Natural killer cell (primary cell): ENCODE measurements around the gene TRAF3IP1. TPM values are rescaled to one million over a fixed set of nuclear protein-coding genes. Genes with fewer than 3 reads are reported as not detected.

Source experiments
- ATAC-seq, 3 donors: fragments of 150-1000 bp in 2 of 3; fragments of 200-7000 bp in 1 of 3; cut with Tn5 transposase; 1 replicate in 1 of 3; 2 replicates in 2 of 3; pipeline ENCODE4 v1.10.0; 2021; ENCODE audit warnings: mild to moderate bottlenecking in 2 of 3, moderate library complexity in 2 of 3
- DNase-seq, 2 donors: peaks; one replicate each; pipeline versions ENCODE4 v3.0.0 to v3.0.0-alpha.2; 2013 to 2021; ENCODE audit warnings: mixed read lengths in 1 of 2
- H3K27ac ChIP-seq: one replicate; pipeline ENCODE4 v1.5.1; 2013; ENCODE audit warnings: mild to moderate bottlenecking, low read length
- H3K27me3 ChIP-seq: one replicate; pipeline ENCODE4 v1.6.1; 2013; ENCODE audit warnings: low read length; ENCODE audit not compliant: control insufficient read depth, insufficient read depth
- H3K36me3 ChIP-seq: one replicate; pipeline ENCODE4 v1.6.1; 2013; ENCODE audit warnings: low read length; ENCODE audit not compliant: control insufficient read depth, insufficient read depth
- H3K4me1 ChIP-seq: one replicate; pipeline ENCODE4 v1.6.1; 2013; ENCODE audit warnings: low read length; ENCODE audit not compliant: control insufficient read depth, insufficient read depth
- H3K4me3 ChIP-seq: one replicate; pipeline ENCODE4 v1.5.1; 2013; ENCODE audit warnings: low read length
- H3K9me3 ChIP-seq: one replicate; pipeline ENCODE4 v1.6.1; 2013; ENCODE audit warnings: low read length; ENCODE audit not compliant: control insufficient read depth, insufficient read depth
- H3K27ac Mint-ChIP-seq, 2 donors: one replicate each; pipeline ENCODE4 v1.8.0; 2022; ENCODE audit warnings: mild to moderate bottlenecking in 2 of 2, mixed read lengths in 2 of 2, moderate library complexity in 1 of 2
- H3K27me3 Mint-ChIP-seq, 2 donors: one replicate each; pipeline ENCODE4 v1.8.0; 2022; ENCODE audit warnings: low read depth in 2 of 2, mixed read lengths in 2 of 2
- H3K36me3 Mint-ChIP-seq: one replicate; pipeline ENCODE4 v1.8.0; 2022; ENCODE audit warnings: mixed read lengths
- H3K4me1 Mint-ChIP-seq, 2 donors: one replicate each; pipeline ENCODE4 v1.8.0; 2022; ENCODE audit warnings: mixed read lengths in 2 of 2
- H3K4me3 Mint-ChIP-seq: one replicate; pipeline ENCODE4 v1.8.0; 2022; ENCODE audit warnings: mild to moderate bottlenecking, moderate library complexity, mixed read lengths
- H3K9me3 Mint-ChIP-seq, 2 donors: one replicate each; pipeline ENCODE4 v1.8.0; 2022; ENCODE audit warnings: mixed read lengths in 2 of 2
- CTCF ChIP-seq: fragments of 200-600 bp; IDR thresholded peaks from one replicate; pipeline ENCODE4 v1.8.0; 2022; ENCODE audit warnings: antibody characterized with exemption
- WGBS: methylation state at CpG from one replicate; pipeline ENCODE4 v1.1.7; 2013; ENCODE audit warnings: missing lambda C conversion rate; ENCODE audit not compliant: insufficient coverage; 5-methylcytosine and 5-hydroxymethylcytosine counted together
- intact Hi-C: fragments of 100-400 bp; cut with micrococcal nuclease; formaldehyde crosslinking; loops from one replicate; pipeline ENCODE4 v1.14.2; 2022
- total RNA-seq, 4 donors: library from RNA; stranded (reverse); fragments of 120-200 nt in 1 of 4; gene quantifications; one replicate each; pipeline versions ENCODE4 v1.2.3 to v1.2.4, GENCODE V29; 2013 to 2022

The TRAF3IP1 gene
- total RNA-seq, 3 donors from 2014 or later (not counting 1 experiment from before 2014, with no cell fraction given), result 9.7 to 11.9 (median 11.3) TPM

- H3K27ac Mint-ChIP-seq, result peak overlapping the region in 1 of 2 donors; percentile 98
- H3K27ac ChIP-seq, result no peak overlapping the region
- H3K4me1 Mint-ChIP-seq, result peaks cover 13 to 31% of the 10 kb centered on the region in 2 donors
- DNase-seq (no peak), ATAC-seq (no peak)
- TF ChIP-seq CTCF, result no peak
- no peaks in the 10 kb centered on the region for H3K36me3 ChIP-seq
- H3K4me3 ChIP-seq, result no peak overlapping the region
- H3K27me3 ChIP-seq, result no peaks in the 10 kb centered on the region
- no peaks in the 10 kb centered on the region for H3K9me3 ChIP-seq
- no peaks in the 10 kb centered on the region for H3K9me3 Mint-ChIP-seq
- no peaks in the 10 kb centered on the region for H3K36me3 Mint-ChIP-seq
- intact Hi-C loops, result loop anchor here (2.0 kb wide), 1 partner anchor 19 kb away; the partner anchor contains the start of gene ASB1
- peaks cover 29% of the 10 kb centered on the region for H3K4me1 ChIP-seq
- WGBS, result 94% methylated on average over 11 of the region's 11 CpGs
- no peaks in the 10 kb centered on the region for H3K27me3 Mint-ChIP-seq
- no peak overlapping the region for H3K4me3 Mint-ChIP-seq
Measured at GRCh38 chr2:238407566-238407965, 87.2 kb downstream of the TRAF3IP1 start.

- H3K27ac Mint-ChIP-seq, result no peak overlapping the region
- H3K27me3 Mint-ChIP-seq, result no peaks in the 10 kb centered on the region
- peaks cover 13 to 31% of the 10 kb centered on the region in 2 donors for H3K4me1 Mint-ChIP-seq
- no peak overlapping the region for H3K27ac ChIP-seq
- ATAC-seq (no peak), DNase-seq (no peak)
- H3K36me3 ChIP-seq, result no peaks in the 10 kb centered on the region
- no peak overlapping the region for H3K4me3 ChIP-seq
- WGBS, result 89% methylated on average over 17 of the region's 17 CpGs
- intact Hi-C loops, result no loop called here
- H3K36me3 Mint-ChIP-seq, result no peaks in the 10 kb centered on the region
- no peak for TF ChIP-seq CTCF
- H3K9me3 Mint-ChIP-seq, result no peaks in the 10 kb centered on the region
- H3K4me1 ChIP-seq, result peaks cover 29% of the 10 kb centered on the region
- no peaks in the 10 kb centered on the region for H3K9me3 ChIP-seq
- H3K4me3 Mint-ChIP-seq, result no peak overlapping the region
- H3K27me3 ChIP-seq, result no peaks in the 10 kb centered on the region
Measured at GRCh38 chr2:238408615-238409340, 88.5 kb downstream of the TRAF3IP1 start.

DNA sequence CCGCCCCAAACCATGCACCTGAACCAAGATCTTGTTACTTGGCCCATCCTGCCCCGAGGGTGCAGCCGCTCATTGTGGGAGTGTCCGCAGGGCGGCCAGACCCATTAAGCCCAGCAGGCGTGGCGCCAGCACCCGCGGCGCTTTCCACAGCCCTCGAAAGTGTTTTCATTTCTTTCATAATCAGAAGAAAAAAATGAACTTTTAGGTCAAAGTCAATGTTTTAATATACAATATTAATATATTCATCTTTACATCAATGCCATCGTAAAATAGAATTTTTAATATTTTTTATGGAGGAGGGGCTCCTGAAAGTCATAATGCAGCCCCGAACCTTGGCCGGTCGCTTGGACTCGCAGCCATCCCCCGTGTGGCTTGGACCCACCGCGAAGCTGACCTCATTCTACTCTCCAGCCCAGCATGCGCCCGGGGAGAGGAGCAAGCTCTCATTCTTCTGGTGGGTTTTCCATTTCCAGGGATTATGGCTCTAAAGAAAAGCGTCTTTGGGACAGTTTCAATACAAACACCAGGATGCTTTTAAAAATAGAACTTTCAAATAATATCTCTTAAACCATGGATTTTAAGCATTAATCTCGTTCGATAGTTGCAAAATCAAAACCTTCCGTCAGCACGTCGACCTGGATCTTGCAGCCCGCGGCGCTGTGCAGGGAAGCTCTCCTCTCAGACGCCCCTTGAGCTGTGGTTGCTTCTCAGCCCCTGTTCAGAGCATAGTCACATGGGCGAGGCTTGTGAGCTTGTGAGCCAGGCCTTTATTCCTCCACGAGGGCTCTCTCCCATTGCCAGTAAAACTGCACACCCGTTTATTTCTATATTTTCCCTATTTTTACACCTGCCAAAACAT lies 89.3 kb downstream of the TRAF3IP1 start:
- no peaks in the 10 kb centered on the region for H3K36me3 Mint-ChIP-seq
- no peaks in the 10 kb centered on the region for H3K27me3 ChIP-seq

More for the DNA sequence above, 89.3 kb downstream of the TRAF3IP1 start:
- Mint-ChIP-seq H3K4me3 (no peak overlapping the region), H3K27ac (no peak overlapping the region), H3K9me3 (no peaks in the 10 kb centered on the region), H3K4me1 (peaks cover 13 to 27% of the 10 kb centered on the region in 2 donors), H3K27me3 (no peaks in the 10 kb centered on the region)
- Histone ChIP-seq H3K36me3 (no peaks in the 10 kb centered on the region), H3K27ac (no peak overlapping the region), H3K4me1 (peaks cover 26% of the 10 kb centered on the region), H3K4me3 (no peak overlapping the region), H3K9me3 (no peaks in the 10 kb centered on the region)
- no peak for ATAC-seq
- no peak for TF ChIP-seq CTCF
- WGBS, result 93% methylated on average over 32 of the region's 34 CpGs
- intact Hi-C loops, result no loop called here
- no peak for DNase-seq
